Natural killer cell (primary cell): ENCODE data around the gene PNISR. TPM values are rescaled to one million over a fixed set of nuclear protein-coding genes. Genes with fewer than 3 reads are reported as not detected.

Experiments used
- ATAC-seq, 3 donors: fragments of 150-1000 bp in 2 of 3; fragments of 200-7000 bp in 1 of 3; cut with Tn5 transposase; 1 replicate in 1 of 3; 2 replicates in 2 of 3; pipeline ENCODE4 v1.10.0; 2021; ENCODE audit warnings: mild to moderate bottlenecking in 2 of 3, moderate library complexity in 2 of 3
- DNase-seq, 2 donors: peaks; one replicate each; pipeline versions ENCODE4 v3.0.0 to v3.0.0-alpha.2; 2013 to 2021; ENCODE audit warnings: mixed read lengths in 1 of 2
- H3K27ac ChIP-seq: one replicate; pipeline ENCODE4 v1.5.1; 2013; ENCODE audit warnings: mild to moderate bottlenecking, low read length
- H3K27me3 ChIP-seq: one replicate; pipeline ENCODE4 v1.6.1; 2013; ENCODE audit warnings: low read length; ENCODE audit not compliant: control insufficient read depth, insufficient read depth
- H3K36me3 ChIP-seq: one replicate; pipeline ENCODE4 v1.6.1; 2013; ENCODE audit warnings: low read length; ENCODE audit not compliant: control insufficient read depth, insufficient read depth
- H3K4me1 ChIP-seq: one replicate; pipeline ENCODE4 v1.6.1; 2013; ENCODE audit warnings: low read length; ENCODE audit not compliant: control insufficient read depth, insufficient read depth
- H3K4me3 ChIP-seq: one replicate; pipeline ENCODE4 v1.5.1; 2013; ENCODE audit warnings: low read length
- H3K9me3 ChIP-seq: one replicate; pipeline ENCODE4 v1.6.1; 2013; ENCODE audit warnings: low read length; ENCODE audit not compliant: control insufficient read depth, insufficient read depth
- H3K27ac Mint-ChIP-seq, 2 donors: one replicate each; pipeline ENCODE4 v1.8.0; 2022; ENCODE audit warnings: mild to moderate bottlenecking in 2 of 2, mixed read lengths in 2 of 2, moderate library complexity in 1 of 2
- H3K27me3 Mint-ChIP-seq, 2 donors: one replicate each; pipeline ENCODE4 v1.8.0; 2022; ENCODE audit warnings: low read depth in 2 of 2, mixed read lengths in 2 of 2
- H3K36me3 Mint-ChIP-seq: one replicate; pipeline ENCODE4 v1.8.0; 2022; ENCODE audit warnings: mixed read lengths
- H3K4me1 Mint-ChIP-seq, 2 donors: one replicate each; pipeline ENCODE4 v1.8.0; 2022; ENCODE audit warnings: mixed read lengths in 2 of 2
- H3K4me3 Mint-ChIP-seq: one replicate; pipeline ENCODE4 v1.8.0; 2022; ENCODE audit warnings: mild to moderate bottlenecking, moderate library complexity, mixed read lengths
- H3K9me3 Mint-ChIP-seq, 2 donors: one replicate each; pipeline ENCODE4 v1.8.0; 2022; ENCODE audit warnings: mixed read lengths in 2 of 2
- CTCF ChIP-seq: fragments of 200-600 bp; IDR thresholded peaks from one replicate; pipeline ENCODE4 v1.8.0; 2022; ENCODE audit warnings: antibody characterized with exemption
- WGBS: methylation state at CpG from one replicate; pipeline ENCODE4 v1.1.7; 2013; ENCODE audit warnings: missing lambda C conversion rate; ENCODE audit not compliant: insufficient coverage; 5-methylcytosine and 5-hydroxymethylcytosine counted together
- intact Hi-C: fragments of 100-400 bp; cut with micrococcal nuclease; formaldehyde crosslinking; loops from one replicate; pipeline ENCODE4 v1.14.2; 2022
- total RNA-seq, 4 donors: library from RNA; stranded (reverse); fragments of 120-200 nt in 1 of 4; gene quantifications; one replicate each; pipeline versions ENCODE4 v1.2.3 to v1.2.4, GENCODE V29; 2013 to 2022

PNISR gene
- total RNA-seq, 3 donors from 2014 or later (not counting 1 experiment from before 2014, with no cell fraction given), result 289 to 320 (median 308) TPM

- Mint-ChIP-seq H3K9me3 (no peaks in the 10 kb centered on the region), H3K27me3 (no peaks in the 10 kb centered on the region), H3K36me3 (no peaks in the 10 kb centered on the region), H3K4me1 (peaks cover 6 to 8% of the 10 kb centered on the region in 2 donors), H3K4me3 (peak within 1 kb of the TSS; percentile 95), H3K27ac (peak within 1 kb of the TSS; percentile 79 to 86)
- no peak for TF ChIP-seq CTCF
- Histone ChIP-seq H3K4me3 (peak within 1 kb of the TSS; percentile 83), H3K36me3 (peaks cover 3% of the 10 kb centered on the region), H3K27ac (peak within 1 kb of the TSS; percentile 58), H3K4me1 (peaks cover 4% of the 10 kb centered on the region), H3K27me3 (no peaks in the 10 kb centered on the region), H3K9me3 (no peaks in the 10 kb centered on the region)
- ATAC-seq, result peak; percentile 71 to 82 (median 77)
- intact Hi-C loops, result no loop called here
- WGBS, result 14% methylated on average over 56 of the region's 56 CpGs
- DNase-seq, result peak; percentile 57 to 75
These were observed 31.2 kb downstream of the PNISR start, which contains the start of gene COQ3 for GRCh38 chr6:99393698-99394531. TSS of gene COQ3 (minus strand) at chr6:99394195. CDS start at chr6:99394179, 16 bp downstream.

- intact Hi-C loops, result no loop called here
- no peaks in the 10 kb centered on the region for H3K27me3 Mint-ChIP-seq
These were observed 31.8 kb downstream of the PNISR start for GRCh38 chr6:99393366-99393697.

GRCh38 chr6:99390896-99391295 is 34.2 kb downstream of the PNISR start:
- Mint-ChIP-seq H3K36me3 (no peaks in the 10 kb centered on the region), H3K27ac (no peak overlapping the region), H3K4me1 (peaks cover 6 to 8% of the 10 kb centered on the region in 2 donors), H3K27me3 (no peaks in the 10 kb centered on the region), H3K9me3 (no peaks in the 10 kb centered on the region), H3K4me3 (no peak overlapping the region)
- DNase-seq (no peak), ATAC-seq (no peak)
- intact Hi-C loops, result no loop called here
- no peaks in the 10 kb centered on the region for H3K9me3 ChIP-seq
- H3K4me3 ChIP-seq, result no peak overlapping the region
- peaks cover 4% of the 10 kb centered on the region for H3K4me1 ChIP-seq
- H3K36me3 ChIP-seq, result no peaks in the 10 kb centered on the region
- 100% methylated on average over 1 of the region's 3 CpGs for WGBS
- TF ChIP-seq CTCF, result no peak
- no peak overlapping the region for H3K27ac ChIP-seq
- H3K27me3 ChIP-seq, result no peaks in the 10 kb centered on the region

More at GRCh38 chr6:99393366-99393697, 31.8 kb downstream of the PNISR start:
- TF ChIP-seq CTCF, result no peak
- no peaks in the 10 kb centered on the region for H3K36me3 Mint-ChIP-seq
- peak overlapping the region; percentile 83 for H3K4me3 ChIP-seq
- no peaks in the 10 kb centered on the region for H3K9me3 Mint-ChIP-seq
- H3K4me3 Mint-ChIP-seq, result peak overlapping the region; percentile 95
- H3K9me3 ChIP-seq, result no peaks in the 10 kb centered on the region
- 34% methylated on average over 2 of the region's 2 CpGs for WGBS
- peak overlapping the region; percentile 58 for H3K27ac ChIP-seq
- peaks cover 4% of the 10 kb centered on the region for H3K4me1 ChIP-seq
- ATAC-seq, result no peak
- H3K36me3 ChIP-seq, result no peaks in the 10 kb centered on the region
- H3K4me1 Mint-ChIP-seq, result peaks cover 6 to 8% of the 10 kb centered on the region in 2 donors
- peak overlapping the region; percentile 79 to 86 for H3K27ac Mint-ChIP-seq
- H3K27me3 ChIP-seq, result no peaks in the 10 kb centered on the region
- DNase-seq, result no peak
